Small intestine (tissue), 7 donors: ENCODE results near the gene TMEM117. TPM values are rescaled to one million over a fixed set of nuclear protein-coding genes. Genes with fewer than 3 reads are reported as not detected.
"Not testable (repeated sequence)": the region's sequence is repeated elsewhere in the genome, so short reads cannot be mapped to it uniquely, and the experiment has no call there.

ENCODE experiments used
- DNase-seq, 2 donors: peaks; one replicate each; pipeline versions ENCODE4 v3.0.0 to v3.0.0-alpha.2; 2013
- FAIRE-seq: peaks from 2 replicates; lab custom pipeline; 2012; peaks lifted over from hg19 to GRCh38; lab: Jason Lieb, UNC
- H3K27ac ChIP-seq, 3 donors: one replicate each; pipeline ENCODE4 v1.5.1; 2013; ENCODE audit warnings: low read length in 2 of 3, mild to moderate bottlenecking in 2 of 3, control low read depth in 1 of 3, inconsistent platforms in 1 of 3, low read depth in 1 of 3, moderate library complexity in 1 of 3
- H3K27me3 ChIP-seq, 3 donors: one replicate each; pipeline ENCODE4 v1.6.1; 2013; ENCODE audit warnings: low read length in 3 of 3, inconsistent platforms in 1 of 3; ENCODE audit not compliant: control insufficient read depth in 3 of 3, insufficient read depth in 3 of 3
- H3K36me3 ChIP-seq, 3 donors: one replicate each; pipeline ENCODE4 v1.6.1; 2013; ENCODE audit warnings: low read length in 3 of 3, inconsistent platforms in 1 of 3, low read depth in 1 of 3, mild to moderate bottlenecking in 1 of 3, moderate library complexity in 1 of 3; ENCODE audit not compliant: control insufficient read depth in 3 of 3, insufficient read depth in 2 of 3
- H3K4me1 ChIP-seq, 3 donors: one replicate each; pipeline ENCODE4 v1.6.1; 2013; ENCODE audit warnings: low read length in 2 of 3, inconsistent platforms in 1 of 3, low read depth in 1 of 3, mild to moderate bottlenecking in 1 of 3, moderate library complexity in 1 of 3; ENCODE audit not compliant: control insufficient read depth in 3 of 3, insufficient read depth in 2 of 3
- H3K4me3 ChIP-seq, 3 donors: one replicate each; pipeline ENCODE4 v1.5.1; 2013; ENCODE audit warnings: low read length in 3 of 3, control low read depth in 1 of 3, inconsistent platforms in 1 of 3, low read depth in 1 of 3, mild to moderate bottlenecking in 1 of 3, moderate library complexity in 1 of 3
- H3K9me3 ChIP-seq, 2 donors: one replicate each; pipeline ENCODE4 v1.6.1; 2013; ENCODE audit warnings: low read depth in 1 of 2, low read length in 1 of 2; ENCODE audit not compliant: control insufficient read depth in 2 of 2, insufficient read depth in 1 of 2
- WGBS, 3 donors: extraction: QIAGEN DNeasy Blood & Tissue Kit; methylation state at CpG; one replicate each; pipeline ENCODE4 v1.1.7; 2013; 5-methylcytosine and 5-hydroxymethylcytosine counted together
- polyA plus RNA-seq, 4 donors: library from polyadenylated mRNA; stranded (reverse) in 3 of 4; unstranded in 1 of 4; fragments of 200-250 nt in 3 of 4; fragments of 120-200 nt in 1 of 4; gene quantifications; one replicate each; pipeline versions ENCODE4 v1.2.1 to v1.2.3, GENCODE V29; 2013
- donor health status: healthy with polysubstance abuse.
- donor health status: control.
- donor health status: control.
- donor health status: Bipolar disorder and iron deficiency.
- donor health status: healthy.

TMEM117 gene
- polyA plus RNA-seq, 4 donors: 6.3 to 14.3 (median 13.8) TPM

DNA sequence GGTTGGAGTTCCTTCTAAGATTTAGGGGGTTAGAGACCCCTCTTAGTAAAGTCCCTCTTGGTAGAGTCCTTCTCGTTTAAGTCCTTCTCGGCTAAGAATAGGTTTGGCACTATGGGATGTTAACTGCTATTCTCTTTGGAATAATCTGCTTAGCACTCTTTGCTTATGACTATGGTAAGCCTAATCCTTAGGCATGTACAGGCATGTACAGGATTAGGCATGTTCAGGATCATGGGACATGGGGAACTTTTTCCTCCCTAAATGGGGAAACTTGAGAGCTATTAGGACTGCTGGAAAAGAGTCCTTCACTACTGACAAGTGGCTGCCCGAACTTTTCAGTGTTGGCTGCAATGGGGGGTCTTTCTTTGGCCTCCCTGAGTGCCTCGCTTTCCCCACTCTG, 193.3 kb downstream of the TMEM117 start:
- Histone ChIP-seq H3K9me3 (peaks cover 0 to 16% of the 10 kb centered on the region in 2 donors), H3K27me3 (no peaks in the 10 kb centered on the region), H3K4me1 (no peaks in the 10 kb centered on the region), H3K36me3 (no peaks in the 10 kb centered on the region), H3K27ac (no peak overlapping the region), H3K4me3 (no peak overlapping the region)
- WGBS, 3 donors: 94 to 97% (median 96%) methylated on average over 4 of the region's 4 CpGs
- DNase-seq (no peak), FAIRE-seq (no peak)

DNA sequence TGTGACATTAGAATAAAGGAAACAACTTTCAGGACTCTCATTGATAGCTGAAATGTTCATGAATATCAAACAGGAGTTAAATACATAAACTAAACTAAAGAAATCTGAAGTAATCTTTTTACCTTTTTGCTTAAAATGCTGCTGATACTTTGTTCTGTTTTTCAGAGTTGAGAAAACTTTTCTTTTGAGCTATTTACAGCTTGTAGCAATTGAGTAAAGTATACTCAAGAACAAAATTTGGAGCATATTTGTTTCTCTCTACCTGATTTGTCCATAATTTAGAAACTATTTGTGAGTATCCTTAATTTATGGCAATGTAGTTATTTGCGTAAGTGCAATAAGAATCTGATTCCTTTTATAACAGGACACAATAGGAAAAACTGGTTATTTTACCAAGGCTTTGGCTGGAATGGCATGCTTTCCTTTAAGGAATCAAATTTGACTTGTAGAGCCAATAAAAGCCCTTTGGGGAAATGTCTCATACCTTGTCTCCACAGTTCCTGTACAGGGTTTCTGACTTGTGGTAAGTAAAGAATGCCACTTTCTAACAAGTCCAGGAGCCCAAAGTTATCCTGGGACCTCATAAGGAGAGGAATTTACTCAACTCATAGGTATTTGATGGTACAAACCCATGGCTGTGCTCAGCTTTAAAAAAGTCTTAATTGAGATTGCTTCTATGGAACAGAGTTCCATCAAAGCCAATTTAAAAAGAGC, 195.7 kb downstream of the TMEM117 start:
- no peak overlapping the region for H3K27ac ChIP-seq
- FAIRE-seq (no peak), DNase-seq (no peak)
- no peaks in the 10 kb centered on the region for H3K36me3 ChIP-seq
- H3K9me3 ChIP-seq: peaks cover 0 to 16% of the 10 kb centered on the region in 2 donors
- no peaks in the 10 kb centered on the region for H3K27me3 ChIP-seq
- no peak overlapping the region for H3K4me3 ChIP-seq
- H3K4me1 ChIP-seq: no peaks in the 10 kb centered on the region
- 97 to 100% (median 98%) methylated on average over 1 of the region's 1 CpG for WGBS, 3 donors

DNA sequence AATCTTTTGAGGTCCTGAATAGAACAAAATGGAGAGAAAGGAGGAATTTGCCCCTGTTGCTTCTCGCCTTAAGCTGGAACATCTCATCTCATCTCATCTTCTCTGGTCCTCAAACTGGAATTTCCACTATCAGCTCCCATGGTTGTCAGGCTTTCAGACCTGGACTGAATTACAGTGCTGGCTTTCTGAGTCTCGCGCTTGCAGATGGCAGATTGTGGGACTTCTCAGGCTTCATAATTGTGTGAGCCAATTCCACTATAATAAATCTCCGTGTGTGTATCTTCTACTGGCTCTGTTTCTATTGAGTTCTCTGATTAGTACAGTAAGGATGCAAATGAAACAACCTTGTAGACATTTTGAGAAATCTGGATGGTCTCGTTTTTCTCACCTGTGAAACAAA, 199.0 kb downstream of the TMEM117 start:
- Histone ChIP-seq H3K4me3 (no peak overlapping the region), H3K9me3 (peaks cover 0 to 2% of the 10 kb centered on the region in 2 donors), H3K4me1 (no peaks in the 10 kb centered on the region), H3K27ac (no peak overlapping the region), H3K27me3 (no peaks in the 10 kb centered on the region), H3K36me3 (peaks cover 0 to 15% (median 0%) of the 10 kb centered on the region in 3 donors)
- 89 to 94% (median 91%) methylated on average over 5 of the region's 5 CpGs for WGBS, 3 donors
- FAIRE-seq (no peak), DNase-seq (no peak)

DNA sequence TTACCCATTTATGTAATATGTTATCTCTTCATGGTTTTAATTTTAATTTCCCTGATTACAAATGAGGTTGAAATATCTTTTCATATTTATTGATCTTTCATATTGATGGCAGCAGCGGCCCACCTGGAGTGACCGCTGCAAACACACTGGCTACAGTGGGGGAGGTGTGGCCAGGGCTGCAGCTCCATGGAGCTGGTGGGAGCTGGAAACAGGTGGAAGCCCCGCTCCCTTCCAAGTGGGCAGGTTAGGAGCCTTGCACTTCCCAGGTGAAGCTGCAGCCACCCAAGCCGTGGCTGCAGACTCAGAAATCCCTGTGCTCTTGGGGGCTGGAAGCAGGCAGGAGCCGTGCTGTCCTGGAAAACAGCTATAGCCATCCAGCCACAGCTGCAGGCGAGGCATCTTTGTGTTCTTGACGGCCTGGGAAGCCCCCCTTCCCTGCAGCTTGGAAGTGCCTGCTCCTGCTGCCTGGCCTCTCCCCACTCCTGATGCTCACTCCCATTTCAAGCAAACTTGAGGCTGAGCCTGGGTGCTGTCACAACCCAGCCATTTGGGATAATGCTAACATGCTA, 201.1 kb downstream of the TMEM117 start:
- DNase-seq: no peak
- no peak overlapping the region for H3K4me3 ChIP-seq
- no peak overlapping the region for H3K27ac ChIP-seq
- no peak for FAIRE-seq
- no peaks in the 10 kb centered on the region for H3K4me1 ChIP-seq
- H3K27me3 ChIP-seq: no peaks in the 10 kb centered on the region
- H3K9me3 ChIP-seq: peaks cover 0 to 2% of the 10 kb centered on the region in 2 donors
- WGBS, 3 donors: 88 to 92% (median 89%) methylated on average over 7 of the region's 7 CpGs
- H3K36me3 ChIP-seq: peaks cover 0 to 15% (median 0%) of the 10 kb centered on the region in 3 donors

DNA sequence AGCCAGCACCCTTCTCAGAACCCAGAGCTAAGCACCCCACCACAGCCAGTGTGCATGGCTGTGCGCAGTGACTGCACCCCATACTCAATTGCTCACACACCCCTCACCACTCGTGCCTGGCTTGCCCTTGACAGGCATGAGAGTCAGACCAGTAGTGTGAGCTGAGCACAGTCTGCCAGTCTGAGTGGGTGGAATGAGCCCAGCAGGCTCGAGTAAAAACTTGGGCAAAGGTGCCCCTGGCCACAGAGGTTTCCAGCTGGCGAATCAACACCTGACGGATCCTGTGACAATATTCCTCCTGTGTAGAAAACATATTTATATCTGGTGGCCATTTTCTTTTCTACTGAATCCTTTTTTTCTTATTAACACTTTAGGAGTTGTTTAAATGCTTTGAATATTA, 202.5 kb downstream of the TMEM117 start:
- FAIRE-seq (no peak), DNase-seq (no peak)
- H3K4me3 ChIP-seq: no peak overlapping the region
- no peaks in the 10 kb centered on the region for H3K27me3 ChIP-seq
- H3K4me1 ChIP-seq: no peaks in the 10 kb centered on the region
- H3K27ac ChIP-seq: no peak overlapping the region
- WGBS, 3 donors: 77 to 87% (median 83%) methylated on average over 5 of the region's 5 CpGs
- H3K36me3 ChIP-seq: peaks cover 0 to 17% (median 0%) of the 10 kb centered on the region in 3 donors
- peaks cover 0 to 3% of the 10 kb centered on the region in 2 donors for H3K9me3 ChIP-seq

DNA sequence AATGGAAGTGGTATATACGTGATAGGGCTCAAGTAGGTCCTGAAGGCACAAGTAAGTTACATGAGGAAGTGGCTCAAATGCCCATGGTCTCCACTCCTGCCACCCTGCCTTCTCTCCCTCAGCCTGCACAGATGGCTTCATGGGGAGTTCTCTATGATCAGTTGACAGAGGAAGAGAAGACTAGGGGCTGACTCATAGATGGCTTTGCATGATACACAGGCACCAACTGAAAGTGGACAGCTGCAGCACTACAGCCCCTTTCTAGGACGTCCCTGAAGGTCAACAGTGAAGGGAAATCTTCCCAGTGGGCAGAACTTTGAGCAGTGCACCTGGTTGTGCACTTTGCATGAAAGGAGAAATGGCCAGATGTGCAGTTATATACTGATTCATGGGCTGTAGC, 208.6 kb downstream of the TMEM117 start:
- not testable (repeated sequence) for H3K4me1 ChIP-seq, FAIRE-seq, DNase-seq, H3K4me3 ChIP-seq, H3K27ac ChIP-seq, H3K36me3 ChIP-seq, H3K27me3 ChIP-seq
- H3K9me3 ChIP-seq: peaks cover 0 to 14% of the 10 kb centered on the region in 2 donors
- WGBS, 3 donors: 78 to 94% (median 80%) methylated on average over 2 of the region's 2 CpGs

DNA sequence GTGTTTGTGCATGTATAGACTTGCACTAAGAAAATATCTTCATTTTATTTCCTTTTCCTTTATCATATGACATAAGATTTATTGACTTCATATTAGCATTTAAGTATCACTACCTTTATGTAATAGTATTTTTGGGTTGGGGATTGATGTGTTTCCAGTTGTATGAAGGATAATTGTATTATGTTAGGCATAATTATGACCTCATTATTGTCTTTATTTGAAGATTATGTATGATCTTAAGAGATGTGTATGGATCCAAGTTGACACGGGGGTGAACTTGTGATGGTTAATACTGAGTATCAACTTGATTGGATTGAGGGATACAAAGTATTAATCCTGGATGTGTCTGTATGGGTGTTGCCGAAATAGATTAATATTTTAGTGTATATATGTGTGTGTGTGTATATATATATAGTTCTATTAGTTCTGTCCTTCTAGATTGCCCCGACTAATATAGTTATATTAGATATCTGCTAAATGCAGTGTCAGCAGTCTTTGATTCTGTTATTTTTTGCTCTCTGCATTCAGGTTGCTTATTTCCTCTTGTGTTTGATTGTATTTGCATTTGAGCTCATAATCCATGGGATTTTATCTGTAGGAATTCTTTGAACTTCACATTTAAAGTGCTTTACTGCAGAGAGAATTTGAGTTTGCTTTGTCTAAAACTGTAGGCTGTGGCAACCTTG, 211.0 kb downstream of the TMEM117 start:
- WGBS, 3 donors: 80 to 95% (median 93%) methylated on average over 3 of the region's 3 CpGs
- no peaks in the 10 kb centered on the region for H3K27me3 ChIP-seq
- peak; percentile 15 for FAIRE-seq
- no peak for DNase-seq
- no peaks in the 10 kb centered on the region for H3K4me1 ChIP-seq
- H3K36me3 ChIP-seq: peaks cover 0 to 7% (median 2%) of the 10 kb centered on the region in 3 donors
- H3K27ac ChIP-seq: no peak overlapping the region
- peaks cover 0 to 14% of the 10 kb centered on the region in 2 donors for H3K9me3 ChIP-seq
- H3K4me3 ChIP-seq: no peak overlapping the region

DNA sequence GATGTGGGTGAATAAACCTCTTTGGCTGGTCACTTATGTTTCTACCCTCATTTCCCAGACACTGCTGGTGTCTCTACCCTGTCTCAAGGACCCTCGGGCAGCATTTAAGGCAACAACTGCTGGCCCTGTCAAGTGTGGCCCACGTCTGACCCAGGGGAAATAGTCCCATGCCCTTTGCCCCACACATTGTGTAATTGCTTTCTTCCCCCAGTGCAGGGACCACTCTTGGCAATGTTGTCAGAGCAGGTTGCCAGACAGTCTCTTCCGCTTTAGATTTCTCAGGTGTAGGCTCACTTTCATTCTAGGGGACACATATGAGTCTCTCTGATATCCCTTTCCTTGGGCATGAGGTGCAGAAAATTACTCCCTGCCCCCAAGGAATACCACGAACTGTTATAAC, 216.7 kb downstream of the TMEM117 start:
- H3K9me3 ChIP-seq: no peaks in the 10 kb centered on the region
- DNase-seq: no peak
- H3K4me3 ChIP-seq: no peak overlapping the region
- 66 to 73% (median 73%) methylated on average over 4 of the region's 4 CpGs for WGBS, 3 donors
- no peak overlapping the region for H3K27ac ChIP-seq
- H3K4me1 ChIP-seq: peaks cover 0 to 8% (median 5%) of the 10 kb centered on the region in 3 donors
- no peaks in the 10 kb centered on the region for H3K36me3 ChIP-seq
- no peaks in the 10 kb centered on the region for H3K27me3 ChIP-seq
- FAIRE-seq: no peak
